HEK293 (cell line): ENCODE results near the gene LAMB4.

Experiments
- CTCF ChIA-PET: fragments of 350-600 bp; formaldehyde crosslinking; extraction: SDS; loops from one replicate; lab custom pipeline; 2021; ENCODE audit warnings: antibody characterized with exemption; lab: Yijun Ruan, JAX
- POLR2A ChIA-PET: fragments of 300-600 bp; formaldehyde crosslinking; extraction: SDS; loops from one replicate; lab custom pipeline; 2020; ENCODE audit warnings: antibody characterized with exemption, inconsistent platforms; lab: Yijun Ruan, JAX
- H3K27ac ChIP-seq: fragments of 200-500 bp; sonication (Bioruptor generic); 2 replicates; pipeline ENCODE4 v1.5.1; 2014; ENCODE audit warnings: low read depth, low read length, control low read depth, inconsistent platforms; ENCODE audit errors: extremely low read depth
- H3K36me3 ChIP-seq, 2 experiments: fragments of 200-500 bp in 1 of 2; sonication (Bioruptor generic) in 1 of 2; 1 replicate in 1 of 2; 2 replicates in 1 of 2; pipeline ENCODE4 v1.5.1; 2014 to 2017; ENCODE audit warnings: inconsistent platforms in 2 of 2, low read length in 2 of 2; ENCODE audit not compliant: control insufficient read depth in 2 of 2, insufficient read depth in 1 of 2
- H3K4me1 ChIP-seq: fragments of 200-500 bp; sonication (Bioruptor generic); 2 replicates; pipeline ENCODE4 v1.5.1; 2014; ENCODE audit warnings: mild to moderate bottlenecking, low read length, inconsistent platforms; ENCODE audit not compliant: control insufficient read depth, insufficient read depth
- H3K4me3 ChIP-seq: 2 replicates; pipeline ENCODE4 v1.5.1; 2011; ENCODE audit warnings: low read depth, mild to moderate bottlenecking, control low read depth, low read length, moderate library complexity
- H3K9me3 ChIP-seq: fragments of 200-500 bp; sonication (Bioruptor generic); 2 replicates; pipeline ENCODE4 v1.5.1; 2014; ENCODE audit warnings: low read depth, low read length, inconsistent platforms; ENCODE audit not compliant: control insufficient read depth, insufficient read depth
- BCL11A ChIP-seq: fragments of 450-650 bp; formaldehyde crosslinking; IDR thresholded peaks from 2 replicates; pipeline ENCODE4 v1.5.1; 2016; ENCODE audit warnings: low read depth, missing biosample characterization, missing genetic modification characterization
- CTCF ChIP-seq: fragments of 450-650 bp; formaldehyde crosslinking; IDR thresholded peaks from 2 replicates; pipeline ENCODE4 v1.5.1; 2016; ENCODE audit warnings: missing biosample characterization, missing genetic modification characterization
- FEZF1 ChIP-seq: fragments of 450-650 bp; formaldehyde crosslinking; IDR thresholded peaks from 2 replicates; pipeline ENCODE4 v1.5.1; 2016; ENCODE audit warnings: missing biosample characterization, missing genetic modification characterization
- GLI4 ChIP-seq: fragments of 450-650 bp; formaldehyde crosslinking; IDR thresholded peaks from 2 replicates; pipeline ENCODE4 v1.5.1; 2016; ENCODE audit warnings: missing biosample characterization, missing genetic modification characterization
- HOXA7 ChIP-seq: sonication (generic); formaldehyde crosslinking; IDR thresholded peaks from 2 replicates; pipeline ENCODE4 v1.8.1; 2022; ENCODE audit warnings: missing genetic modification reagents, borderline replicate concordance
- MEIS1 ChIP-seq: sonication (generic); formaldehyde crosslinking; IDR thresholded peaks from 2 replicates; pipeline ENCODE4 v1.8.1; 2022; ENCODE audit warnings: missing genetic modification reagents, mild to moderate bottlenecking, borderline replicate concordance
- SCRT2 ChIP-seq: fragments of 450-650 bp; formaldehyde crosslinking; IDR thresholded peaks from 2 replicates; pipeline ENCODE4 v1.5.1; 2016; ENCODE audit warnings: missing biosample characterization, missing genetic modification characterization
- SP2 ChIP-seq: fragments of 450-650 bp; formaldehyde crosslinking; IDR thresholded peaks from 2 replicates; pipeline ENCODE4 v1.5.1; 2016; ENCODE audit warnings: missing biosample characterization, missing genetic modification characterization
- ZFP3 ChIP-seq: fragments of 450-650 bp; formaldehyde crosslinking; IDR thresholded peaks from 2 replicates; pipeline ENCODE4 v1.5.1; 2016; ENCODE audit warnings: low read depth, missing biosample characterization, missing genetic modification characterization
- ZFP41 ChIP-seq: fragments of 450-650 bp; formaldehyde crosslinking; IDR thresholded peaks from 2 replicates; pipeline ENCODE4 v1.5.1; 2016; ENCODE audit warnings: missing biosample characterization, missing genetic modification characterization, borderline replicate concordance
- ZNF132 ChIP-seq: fragments of 450-650 bp; formaldehyde crosslinking; IDR thresholded peaks from 2 replicates; pipeline ENCODE4 v1.5.1; 2017; ENCODE audit warnings: missing biosample characterization, missing genetic modification characterization, borderline replicate concordance
- ZNF157 ChIP-seq: fragments of 450-650 bp; formaldehyde crosslinking; IDR thresholded peaks from 2 replicates; pipeline ENCODE4 v1.5.1; 2016; ENCODE audit warnings: missing biosample characterization, missing genetic modification characterization
- ZNF19 ChIP-seq: fragments of 450-650 bp; formaldehyde crosslinking; IDR thresholded peaks from 2 replicates; pipeline ENCODE4; 2016; ENCODE audit warnings: missing biosample characterization, missing genetic modification characterization, low read depth
- ZNF214 ChIP-seq: fragments of 450-650 bp; formaldehyde crosslinking; IDR thresholded peaks from 2 replicates; pipeline ENCODE4 v1.5.1; 2017; ENCODE audit warnings: missing biosample characterization, mild to moderate bottlenecking, missing genetic modification characterization, borderline replicate concordance
- ZNF239 ChIP-seq: fragments of 450-650 bp; formaldehyde crosslinking; IDR thresholded peaks from 2 replicates; pipeline ENCODE4 v1.5.1; 2016; ENCODE audit warnings: missing biosample characterization, missing genetic modification characterization
- ZNF24 ChIP-seq: fragments of 450-650 bp; formaldehyde crosslinking; IDR thresholded peaks from 2 replicates; pipeline ENCODE4 v1.5.1; 2016; ENCODE audit warnings: missing biosample characterization, missing genetic modification characterization
- ZNF335 ChIP-seq: fragments of 450-650 bp; formaldehyde crosslinking; conservative IDR thresholded peaks from 2 replicates; pipeline ENCODE4 v1.5.1; 2016; ENCODE audit warnings: missing biosample characterization, missing genetic modification characterization
- ZNF350 ChIP-seq: fragments of 450-650 bp; formaldehyde crosslinking; IDR thresholded peaks from 2 replicates; pipeline ENCODE4 v1.5.0; 2017; ENCODE audit warnings: missing biosample characterization, mild to moderate bottlenecking, missing genetic modification characterization
- ZNF366 ChIP-seq: fragments of 450-650 bp; formaldehyde crosslinking; conservative IDR thresholded peaks from 2 replicates; pipeline ENCODE4 v1.5.1; 2016; ENCODE audit warnings: missing biosample characterization, missing genetic modification characterization
- ZNF423 ChIP-seq: fragments of 450-650 bp; formaldehyde crosslinking; IDR thresholded peaks from 2 replicates; pipeline ENCODE4 v1.5.1; 2016; ENCODE audit warnings: missing biosample characterization, missing genetic modification characterization
- ZNF449 ChIP-seq: fragments of 450-650 bp; formaldehyde crosslinking; IDR thresholded peaks from 2 replicates; pipeline ENCODE4 v1.5.1; 2017; ENCODE audit warnings: missing biosample characterization, mild to moderate bottlenecking, missing genetic modification characterization, moderate library complexity
- ZNF473 ChIP-seq: fragments of 450-650 bp; formaldehyde crosslinking; IDR thresholded peaks from 2 replicates; pipeline ENCODE4 v1.5.1; 2017; ENCODE audit warnings: missing biosample characterization, missing genetic modification characterization
- ZNF571 ChIP-seq: fragments of 450-650 bp; formaldehyde crosslinking; IDR thresholded peaks from 2 replicates; pipeline ENCODE4 v1.5.0; 2017; ENCODE audit warnings: missing biosample characterization, missing genetic modification characterization
- ZNF692 ChIP-seq: fragments of 450-650 bp; formaldehyde crosslinking; IDR thresholded peaks from 2 replicates; pipeline ENCODE4 v1.5.1; 2016; ENCODE audit warnings: missing biosample characterization, missing genetic modification characterization
- ZNF843 ChIP-seq: fragments of 450-650 bp; formaldehyde crosslinking; IDR thresholded peaks from 2 replicates; pipeline ENCODE4 v1.5.1; 2016; ENCODE audit warnings: missing biosample characterization, missing genetic modification characterization
- TF ChIP-seq, protein P1 (sequence below): fragments of 450-650 bp; formaldehyde crosslinking; IDR thresholded peaks from 2 replicates; pipeline ENCODE4 v1.5.1; 2017; ENCODE audit warnings: missing biosample characterization, missing genetic modification characterization

Gene LAMB4

DNA sequence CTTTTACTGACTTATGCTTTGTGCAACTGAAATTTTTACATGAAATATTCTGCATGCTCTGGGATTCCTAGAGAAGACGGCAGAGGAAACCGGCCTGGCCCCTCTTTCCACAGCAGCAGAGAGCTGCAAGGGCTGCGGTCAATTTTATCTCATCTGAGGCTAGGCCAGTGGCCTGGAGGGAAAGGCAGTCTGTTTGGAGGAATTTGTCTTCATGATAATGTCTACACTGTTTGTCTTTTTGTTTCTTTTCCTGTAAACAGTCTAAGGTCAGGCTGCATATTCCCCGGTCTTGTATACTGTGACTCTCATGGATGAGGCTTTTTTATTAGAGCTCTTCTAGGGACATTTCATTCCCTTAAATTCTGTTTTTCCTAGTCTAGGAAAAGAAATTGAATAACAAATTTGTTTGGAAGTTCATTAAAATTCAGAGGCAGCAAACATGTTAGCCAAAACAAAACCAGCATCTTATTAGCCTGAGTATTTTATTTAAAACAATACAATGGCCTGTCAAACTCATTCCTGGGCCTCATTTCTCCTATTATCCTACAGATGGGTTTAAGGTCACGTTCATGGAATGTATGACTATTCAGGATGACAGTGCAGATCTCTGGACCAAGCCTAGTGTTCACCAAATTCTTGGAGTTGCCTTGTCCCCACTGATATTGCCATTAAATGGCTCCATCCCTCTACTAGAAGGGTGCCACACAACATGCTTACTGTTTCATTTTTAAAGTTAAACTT lies 26.4 kb downstream of the LAMB4 start:
- Histone ChIP-seq H3K4me3 (no peak overlapping the region), H3K4me1 (no peaks in the 10 kb centered on the region), H3K36me3 (no peaks in the 10 kb centered on the region)
- TF ChIP-seq ZFP41 (no peak), ZNF692 (tag by site-specific recombination) (no peak), ZNF843 (tag by site-specific recombination) (no peak), ZNF19 (tag by site-specific recombination) (no peak), SCRT2 (tag by site-specific recombination) (no peak), ZNF335 (tag by site-specific recombination) (no peak)
- TF ChIP-seq, all 188 proteins: peak for 0
- Histone ChIP-seq H3K27ac (no peak overlapping the region), H3K9me3 (no peaks in the 10 kb centered on the region)
- ChIA-PET CTCF (interaction anchor here (0.7 to 1.8 kb wide), 3 partner anchors 10 to 121 kb away, joined by 3 to 10 read pairs (median 4); no protein-coding TSS in a partner anchor), POLR2A (no interaction called here)

DNA sequence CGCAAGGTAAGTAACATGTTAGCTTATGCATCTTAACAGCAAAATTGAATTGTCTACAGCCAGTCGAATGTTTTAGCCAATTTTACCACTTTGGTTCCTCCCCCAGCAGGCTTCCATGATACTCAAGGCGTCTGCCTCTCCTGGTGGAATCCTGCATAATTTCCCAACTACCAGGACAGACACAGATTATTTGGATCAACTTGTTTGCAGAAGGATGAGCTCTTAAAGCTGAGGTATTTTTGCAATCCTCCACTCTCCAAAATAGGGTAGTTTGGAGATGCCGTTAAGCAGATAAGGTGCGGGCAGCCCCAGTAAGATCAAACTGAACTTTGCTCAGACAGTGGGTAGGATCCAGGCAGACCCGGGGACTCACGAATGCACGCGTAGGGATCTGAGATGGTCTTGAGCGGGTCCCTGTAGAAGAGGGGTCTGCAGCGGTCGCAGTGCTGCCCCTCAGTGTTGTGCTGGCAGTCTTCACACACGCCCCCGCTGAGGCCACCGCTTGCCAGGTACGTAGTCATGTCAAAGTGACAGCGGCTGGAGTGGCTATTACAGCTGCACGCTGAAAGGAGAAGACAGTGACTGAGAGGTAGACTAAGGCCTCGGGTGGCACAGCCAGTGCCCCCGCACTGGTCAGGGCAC lies 27.4 kb downstream of the LAMB4 start:
- H3K36me3 ChIP-seq = no peaks in the 10 kb centered on the region
- CTCF ChIA-PET = interaction anchor here (1.0 kb wide), 1 partner anchor 224 kb away, joined by 3 read pairs; no protein-coding TSS in a partner anchor
- H3K27ac ChIP-seq = no peak overlapping the region
- H3K4me3 ChIP-seq = no peak overlapping the region
- no peak for TF ChIP-seq MEIS1
- no peak for TF ChIP-seq ZNF24 (tag by site-specific recombination)
- no peak for TF ChIP-seq ZNF571 (tag by site-specific recombination)
- no peak for TF ChIP-seq ZNF423
- no peak for TF ChIP-seq ZNF214
- no peak for TF ChIP-seq SP2 (tag by site-specific recombination)
- TF ChIP-seq ZNF473 (tag by site-specific recombination) = no peak
- TF ChIP-seq, protein P1, sequence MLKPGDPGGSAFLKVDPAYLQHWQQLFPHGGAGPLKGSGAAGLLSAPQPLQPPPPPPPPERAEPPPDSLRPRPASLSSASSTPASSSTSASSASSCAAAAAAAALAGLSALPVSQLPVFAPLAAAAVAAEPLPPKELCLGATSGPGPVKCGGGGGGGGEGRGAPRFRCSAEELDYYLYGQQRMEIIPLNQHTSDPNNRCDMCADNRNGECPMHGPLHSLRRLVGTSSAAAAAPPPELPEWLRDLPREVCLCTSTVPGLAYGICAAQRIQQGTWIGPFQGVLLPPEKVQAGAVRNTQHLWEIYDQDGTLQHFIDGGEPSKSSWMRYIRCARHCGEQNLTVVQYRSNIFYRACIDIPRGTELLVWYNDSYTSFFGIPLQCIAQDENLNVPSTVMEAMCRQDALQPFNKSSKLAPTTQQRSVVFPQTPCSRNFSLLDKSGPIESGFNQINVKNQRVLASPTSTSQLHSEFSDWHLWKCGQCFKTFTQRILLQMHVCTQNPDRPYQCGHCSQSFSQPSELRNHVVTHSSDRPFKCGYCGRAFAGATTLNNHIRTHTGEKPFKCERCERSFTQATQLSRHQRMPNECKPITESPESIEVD (tag by site-specific recombination) = no peak
- no peak for TF ChIP-seq ZNF239 (tag by site-specific recombination)
- TF ChIP-seq BCL11A (tag by site-specific recombination) = no peak
- TF ChIP-seq ZNF132 = no peak
- no peaks in the 10 kb centered on the region for H3K9me3 ChIP-seq
- no peaks in the 10 kb centered on the region for H3K4me1 ChIP-seq
- POLR2A ChIA-PET = no interaction called here

DNA sequence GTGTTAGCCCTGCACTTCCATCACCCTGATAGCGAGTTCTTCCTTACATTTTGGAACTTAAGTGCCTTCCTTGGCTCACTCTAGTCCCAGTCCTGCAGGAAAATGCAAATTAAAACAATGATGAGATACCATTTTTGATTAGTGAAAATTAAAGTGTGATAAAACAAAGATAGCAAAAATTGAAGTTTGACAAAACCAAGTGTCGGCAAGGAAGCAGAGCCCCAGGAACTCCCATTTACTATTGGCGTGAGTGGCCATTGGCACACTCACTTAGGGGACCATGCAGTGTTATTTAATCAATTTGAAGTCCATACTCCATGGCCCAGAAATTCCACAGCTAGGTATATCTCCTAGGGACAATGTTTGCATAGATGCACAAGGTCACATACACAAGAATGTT lies 28.4 kb downstream of the LAMB4 start:
- H3K4me3 ChIP-seq = no peak overlapping the region
- no peaks in the 10 kb centered on the region for H3K4me1 ChIP-seq
- POLR2A ChIA-PET = no interaction called here
- H3K36me3 ChIP-seq = no peaks in the 10 kb centered on the region
- H3K9me3 ChIP-seq = no peaks in the 10 kb centered on the region
- H3K27ac ChIP-seq = no peak overlapping the region
- CTCF ChIA-PET = no interaction called here
- no peak for TF ChIP-seq ZNF449 (tag by site-specific recombination)
- TF ChIP-seq ZNF366 (tag by site-specific recombination) = no peak
- no peak for TF ChIP-seq HOXA7 (CRISPR knock-in tag)
- TF ChIP-seq ZNF239 (tag by site-specific recombination) = no peak
- TF ChIP-seq ZNF571 (tag by site-specific recombination) = no peak
- TF ChIP-seq ZNF157 (tag by site-specific recombination) = no peak
- TF ChIP-seq GLI4 (tag by site-specific recombination) = no peak
- no peak for TF ChIP-seq CTCF (tag by site-specific recombination)
- no peak for TF ChIP-seq ZFP3 (tag by site-specific recombination)
- TF ChIP-seq ZNF350 = no peak
- no peak for TF ChIP-seq FEZF1 (tag by site-specific recombination)
